ENCODE data around the gene ADCY9.

The ADCY9 gene

GRCh38 chr16:4120176-4120575, 3.9 kb upstream of the ADCY9 start:
- no peak for DNase-seq

- no peak for DNase-seq
Measured at GRCh38 chr16:4117250-4117578, 972 bp upstream of the ADCY9 start.

- peak in 1 of 4 experiments; percentile 41 for DNase-seq
Measured at GRCh38 chr16:4115949-4116318, 308 bp downstream of the ADCY9 start.

- DNase-seq, result peak in 3 of 4 experiments; percentile 13 to 32 (median 19)
Measured at GRCh38 chr16:4115209-4115948, 863 bp downstream of the ADCY9 start.

- DNase-seq, result no peak
Measured at GRCh38 chr16:4114257-4115208, 1.7 kb downstream of the ADCY9 start.

- DNase-seq, result no peak
Measured at GRCh38 chr16:4113358-4114256, 2.6 kb downstream of the ADCY9 start.

- DNase-seq, result no peak
Measured at GRCh38 chr16:4111748-4112696, 4.2 kb downstream of the ADCY9 start.

GRCh38 chr16:4110680-4111079, 5.6 kb downstream of the ADCY9 start:
- no peak for DNase-seq

- DNase-seq, result no peak
Measured at GRCh38 chr16:4110065-4110464, 6.2 kb downstream of the ADCY9 start.

- DNase-seq, result no peak
Measured at GRCh38 chr16:4109250-4109736, 6.9 kb downstream of the ADCY9 start.

GRCh38 chr16:4106516-4106915, 9.7 kb downstream of the ADCY9 start:
- DNase-seq, result no peak

- no peak for DNase-seq
Measured at GRCh38 chr16:4105848-4106247, 10.4 kb downstream of the ADCY9 start.

GRCh38 chr16:4103745-4104144, 12.5 kb downstream of the ADCY9 start:
- DNase-seq, result no peak

GRCh38 chr16:4101421-4102219, 14.6 kb downstream of the ADCY9 start:
- no peak for DNase-seq

- no peak for DNase-seq
Measured at GRCh38 chr16:4098501-4098900, 17.7 kb downstream of the ADCY9 start.

GRCh38 chr16:4097826-4098240, 18.4 kb downstream of the ADCY9 start:
- no peak for DNase-seq

- DNase-seq, result no peak
Measured at GRCh38 chr16:4096509-4096908, 19.7 kb downstream of the ADCY9 start.

- no peak for DNase-seq
Measured at GRCh38 chr16:4094127-4094773, 22.0 kb downstream of the ADCY9 start.

GRCh38 chr16:4093495-4094126, 22.6 kb downstream of the ADCY9 start:
- DNase-seq, result no peak
